ENCODE data around the gene C11orf97.
"Not testable (repeated sequence)": the region's sequence is repeated elsewhere in the genome, so short reads cannot be mapped to it uniquely, and the experiment has no call there.

C11orf97 gene, protein sequence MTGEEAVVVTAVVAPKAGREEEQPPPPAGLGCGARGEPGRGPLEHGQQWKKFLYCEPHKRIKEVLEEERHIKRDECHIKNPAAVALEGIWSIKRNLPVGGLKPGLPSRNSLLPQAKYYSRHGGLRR

GRCh38 chr11:94511932-94512781 lies at the start of gene C11orf97:
C11orf97 (plus strand) TSS chr11:94512461; CDS start chr11:94512529, 68 bp downstream.
- peak; percentile 70 to 71 for ATAC-seq

DNA sequence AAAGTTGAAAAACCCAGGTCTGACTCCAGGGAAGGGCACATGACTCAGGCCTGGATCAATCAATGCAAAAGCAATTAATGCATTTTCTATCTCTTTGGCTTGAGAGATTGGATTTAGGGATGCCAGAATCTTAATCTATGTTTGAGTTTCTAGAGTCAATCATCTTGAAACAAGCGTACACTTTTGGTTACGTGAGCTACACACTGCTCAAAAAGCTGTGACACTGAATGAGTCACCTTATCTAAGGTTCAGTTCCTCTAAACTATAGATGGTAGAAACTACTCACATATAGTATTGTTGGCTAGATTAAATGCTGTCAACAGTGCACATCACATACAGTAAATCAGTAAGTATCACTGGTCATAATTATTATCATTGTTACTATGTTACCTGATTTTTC lies 42.8 kb upstream of the C11orf97 start:
- ATAC-seq = peak; percentile 70 to 84

DNA sequence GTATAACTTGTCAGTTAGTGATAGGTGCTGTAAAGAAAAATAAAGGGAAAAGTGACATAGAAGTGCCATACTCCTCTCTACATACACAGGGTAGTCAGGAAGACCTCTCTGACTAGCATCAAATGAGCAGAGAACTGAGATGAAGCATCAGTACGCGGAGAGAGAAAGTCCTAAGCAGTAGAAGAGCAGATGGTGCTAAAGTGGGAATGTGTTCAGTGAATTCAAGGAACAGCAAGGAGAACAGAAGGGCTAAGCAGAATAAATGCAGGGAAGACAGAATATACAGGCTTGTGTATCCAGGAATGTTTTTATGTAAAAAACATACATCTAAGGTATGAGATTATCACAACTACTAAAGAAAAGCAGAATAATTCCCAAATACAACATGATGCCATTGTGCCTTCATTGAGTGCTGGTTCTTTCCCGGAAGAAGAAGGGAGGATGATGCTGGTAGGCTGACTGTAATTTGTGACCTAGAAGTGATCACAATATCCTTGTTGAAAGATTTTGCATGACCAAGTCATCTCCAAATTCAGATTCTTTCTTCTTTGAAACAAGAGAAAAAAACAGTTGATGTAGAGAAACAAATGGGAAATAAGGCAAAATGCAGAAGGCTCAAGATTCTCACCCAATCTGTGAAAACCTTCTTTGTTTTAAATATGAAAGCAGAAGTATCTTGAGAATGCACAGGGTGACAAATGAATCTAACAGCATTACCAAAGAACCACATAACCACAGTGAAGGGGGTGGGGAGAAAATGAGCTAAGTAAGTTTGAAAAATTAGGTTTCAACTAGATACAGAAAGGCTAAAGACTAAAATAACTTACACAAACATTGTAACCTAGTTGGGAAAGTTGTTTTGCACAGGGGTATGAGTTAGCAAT lies 39.1 kb upstream of the C11orf97 start:
- peak; percentile 48 to 60 for ATAC-seq

DNA sequence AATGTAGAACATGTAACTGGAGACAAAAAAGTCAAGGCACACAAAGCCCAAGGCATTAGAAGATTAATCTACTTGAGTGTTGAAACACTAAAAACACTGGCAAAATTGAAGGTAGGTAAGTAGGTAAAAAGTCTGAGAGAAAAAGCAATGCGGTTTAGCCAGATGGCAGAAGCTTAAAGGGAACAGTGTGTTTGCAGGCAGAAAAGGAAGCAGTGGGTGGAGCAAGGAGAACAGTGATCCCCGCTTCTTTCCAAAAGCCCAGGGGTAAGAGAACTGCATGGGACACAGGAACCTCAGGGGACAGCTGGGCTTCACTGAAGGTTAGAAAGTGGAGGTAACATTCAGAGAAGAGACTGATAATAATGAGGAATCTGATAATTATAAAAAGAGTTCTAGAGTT lies 34.6 kb upstream of the C11orf97 start:
- ATAC-seq = no peak

DNA sequence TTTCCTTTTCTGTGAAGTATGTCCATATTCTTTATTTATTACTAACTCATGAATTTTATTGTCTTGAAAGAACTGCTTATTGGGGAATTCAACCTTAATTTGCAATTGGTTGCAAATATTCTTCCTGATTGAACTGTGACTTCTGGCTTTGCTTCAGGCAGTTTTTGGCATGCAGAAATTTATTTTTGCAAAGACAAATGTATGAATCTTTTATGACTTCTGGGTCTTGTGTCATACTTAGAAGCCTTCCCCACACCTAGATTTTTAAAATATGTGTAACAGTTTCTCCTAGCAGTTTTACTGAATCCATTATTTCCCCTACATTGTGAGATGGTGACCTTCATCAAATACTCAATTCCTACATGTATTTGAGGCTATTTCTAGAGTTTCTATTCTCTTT lies 30.9 kb upstream of the C11orf97 start:
- ATAC-seq = no peak

DNA sequence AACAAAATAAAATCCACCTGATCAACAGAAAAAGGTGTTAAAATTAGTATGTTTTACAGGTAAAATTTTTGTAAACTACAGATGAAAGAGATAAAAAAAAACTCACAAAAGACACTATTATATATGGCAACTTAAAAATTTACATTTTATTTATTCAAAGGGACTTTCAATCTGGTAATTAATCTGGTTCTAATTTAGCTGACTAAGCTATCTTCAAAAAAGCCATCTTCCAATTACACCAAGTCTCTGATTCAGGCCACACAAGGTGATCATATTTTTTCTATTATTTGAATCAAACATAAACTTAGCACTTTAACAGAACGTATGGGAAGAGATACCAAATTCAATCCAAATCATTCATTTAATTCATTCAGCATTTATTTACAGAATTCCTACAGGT lies 26.2 kb upstream of the C11orf97 start:
- ATAC-seq = no peak

GRCh38 chr11:94493281-94494125 lies 18.8 kb upstream of the C11orf97 start, which contains the start of the genes ANKRD49 and MRE11:
ANKRD49 (plus strand) TSS chr11:94493984; CDS start chr11:94496694, 2,710 bp downstream.
MRE11 (minus strand) TSS chr11:94493844; CDS start chr11:94492801, 1,043 bp downstream.
- peak; percentile 99 to 100 for ATAC-seq

DNA sequence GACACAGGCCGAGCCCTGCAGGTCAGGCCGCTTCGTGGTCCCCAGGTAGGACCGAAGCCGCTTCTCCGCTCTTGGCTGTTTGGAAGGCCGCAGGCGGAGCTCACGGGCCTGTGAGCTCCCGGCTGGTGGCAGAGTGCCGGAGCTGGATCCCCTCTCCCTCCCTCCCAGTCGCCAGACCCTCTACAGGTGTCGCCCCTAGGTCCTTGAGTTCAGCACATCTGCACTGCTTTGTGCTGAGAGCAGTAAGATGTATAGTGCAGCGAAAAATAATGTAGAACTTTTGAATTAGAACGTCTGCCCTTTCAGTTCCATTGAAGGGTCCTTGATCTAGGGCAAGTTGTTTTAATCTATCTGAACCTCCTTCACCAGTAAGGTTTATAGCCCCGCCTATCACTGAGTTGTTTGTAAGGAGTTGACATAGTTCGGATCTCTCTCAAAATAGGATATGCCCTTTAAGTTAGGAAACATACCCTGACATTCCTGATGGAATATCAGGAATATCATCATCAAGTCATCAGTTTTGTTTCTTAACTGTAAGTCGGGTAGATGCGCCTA lies 18.1 kb upstream of the C11orf97 start:
- ATAC-seq = peak; percentile 60 to 63

GRCh38 chr11:94500181-94500580 lies 12.1 kb upstream of the C11orf97 start:
- ATAC-seq = no peak

GRCh38 chr11:94501522-94501921 lies 10.7 kb upstream of the C11orf97 start:
- no peak for ATAC-seq

DNA sequence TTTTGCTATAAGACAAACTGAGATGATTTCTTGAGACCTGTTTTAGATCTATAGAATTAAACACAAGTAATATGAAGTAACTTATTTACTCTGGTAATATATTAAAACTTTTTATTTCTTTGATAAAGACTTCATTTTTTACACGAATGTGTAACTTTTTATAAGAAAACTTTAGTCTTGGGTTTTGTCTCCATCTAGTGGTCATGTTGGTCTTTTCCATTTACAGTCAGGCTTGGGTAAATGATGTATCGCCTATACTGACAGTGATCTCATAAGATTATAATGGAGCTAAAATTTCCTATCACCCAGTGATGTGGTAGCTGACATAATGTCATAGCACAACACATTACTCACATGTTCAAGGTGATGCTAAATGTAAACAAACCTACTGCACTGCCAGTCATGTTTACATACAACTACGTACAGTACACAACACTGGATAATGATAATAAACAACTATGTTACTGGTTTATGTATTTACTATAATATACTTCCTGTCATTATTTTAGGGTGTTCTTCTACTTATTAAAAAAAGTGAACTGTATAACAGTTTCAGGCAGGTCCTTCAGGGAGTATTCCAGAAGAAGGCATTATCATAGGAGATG lies 7.5 kb upstream of the C11orf97 start:
- peak; percentile 43 to 67 for ATAC-seq

DNA sequence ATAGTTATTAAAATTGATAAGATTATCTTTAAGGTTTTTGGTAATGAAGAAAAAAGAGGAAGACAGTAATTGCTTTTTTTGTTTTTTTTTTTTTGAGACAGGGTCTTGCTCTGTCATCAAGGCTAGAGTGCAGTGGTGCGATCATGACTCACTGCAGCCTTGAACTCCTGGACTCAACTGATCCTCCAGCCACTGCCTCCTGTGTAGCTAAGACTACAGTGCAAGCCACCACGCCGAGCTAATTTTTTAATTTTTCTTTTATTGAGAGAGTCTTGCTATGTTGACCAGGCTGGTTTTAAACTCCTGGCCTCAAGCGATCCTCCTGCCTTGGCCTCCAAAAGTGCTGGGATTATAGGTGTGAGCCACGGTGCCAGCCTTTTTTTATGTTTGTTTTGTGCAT lies 5.7 kb upstream of the C11orf97 start:
- not testable (repeated sequence) for ATAC-seq

GRCh38 chr11:94507485-94507884 lies 4.8 kb upstream of the C11orf97 start:
- no peak for ATAC-seq

- ATAC-seq = no peak
Measured at GRCh38 chr11:94513091-94513490, 830 bp downstream of the C11orf97 start.

DNA sequence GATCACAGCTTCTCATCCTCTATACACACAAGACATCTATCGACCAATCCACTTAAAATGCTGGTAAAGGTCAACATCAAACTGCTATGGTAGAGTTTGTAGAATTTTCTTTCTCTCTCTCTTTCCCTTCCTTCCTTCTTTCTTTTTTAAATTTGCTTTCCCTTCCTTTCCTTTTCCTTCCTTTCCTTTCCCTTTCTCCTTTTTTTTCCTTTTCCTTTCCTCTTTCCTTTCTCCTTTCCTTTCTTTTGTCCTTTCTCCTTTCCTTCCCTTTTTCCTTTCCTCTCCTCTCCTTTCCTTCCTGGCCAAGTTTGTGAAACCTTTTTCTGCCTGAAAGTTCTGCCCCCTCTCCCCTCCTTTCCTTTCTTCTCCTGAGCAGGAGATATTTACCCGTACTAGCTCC lies 3.1 kb downstream of the C11orf97 start:
- no peak for ATAC-seq

DNA sequence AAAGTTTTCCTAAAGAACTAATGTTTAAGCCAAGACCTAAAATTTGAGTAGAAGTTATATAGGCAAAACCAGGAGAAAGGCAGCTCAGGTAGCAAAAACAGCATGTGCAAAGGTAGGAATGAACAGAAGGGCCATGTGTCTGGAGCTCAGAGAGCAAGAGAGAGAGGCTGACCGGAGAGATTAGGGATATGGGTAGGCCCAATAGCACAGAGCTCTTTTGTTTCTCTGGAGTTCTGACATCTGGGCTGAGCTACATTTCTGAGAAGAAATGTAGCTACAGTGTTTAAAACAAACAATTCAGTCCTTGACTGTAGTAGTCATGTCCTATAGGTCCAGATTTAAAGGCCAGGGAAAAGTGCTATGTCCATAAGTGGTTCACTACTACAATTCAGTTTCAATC lies 4.5 kb downstream of the C11orf97 start:
- no peak for ATAC-seq

DNA sequence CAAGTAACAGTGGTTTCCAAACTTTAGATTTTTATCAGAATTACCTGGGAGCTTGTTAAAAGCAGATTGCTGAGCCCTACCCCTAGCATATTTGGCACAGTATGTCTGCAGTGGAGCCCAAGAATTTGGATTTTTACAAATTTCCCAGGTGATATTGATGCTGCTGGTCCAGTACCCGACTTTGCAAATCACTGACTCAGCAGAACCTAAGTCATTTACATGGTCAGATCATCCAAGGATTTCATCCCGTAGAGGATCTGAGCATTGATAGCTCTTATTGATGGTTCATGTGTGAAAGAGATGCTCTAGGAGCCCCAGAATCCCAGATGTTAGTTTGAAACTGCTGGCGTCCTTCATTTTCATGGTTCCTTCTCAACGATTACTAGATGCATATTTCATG lies 6.0 kb downstream of the C11orf97 start:
- ATAC-seq = no peak

DNA sequence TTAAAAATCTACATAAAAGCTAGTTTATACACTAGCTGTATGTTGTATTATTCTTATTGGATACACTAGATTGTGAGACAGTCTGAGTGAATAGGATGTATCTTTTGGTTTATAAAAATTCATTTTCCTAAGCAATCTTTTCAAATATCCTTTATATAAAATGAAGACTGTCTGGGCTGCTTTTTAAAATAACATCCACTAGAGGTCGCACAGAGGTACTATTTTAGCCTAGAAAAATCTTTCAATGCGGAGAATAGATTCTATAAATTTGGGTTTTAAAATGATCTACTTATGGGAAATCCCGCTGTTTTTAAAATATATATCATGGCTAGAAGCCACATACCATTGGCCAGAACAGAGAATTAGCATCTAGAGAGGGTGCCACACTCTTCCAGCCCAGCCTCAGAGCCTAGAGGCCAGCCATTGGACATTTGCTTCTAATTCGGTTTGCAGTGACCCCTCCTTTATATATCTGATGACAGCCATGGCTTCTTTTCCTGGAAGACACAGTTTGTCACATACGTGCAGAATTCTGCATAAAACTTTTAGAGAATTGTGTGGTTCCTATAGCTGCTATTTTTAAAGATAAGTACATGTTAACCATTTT lies 7.3 kb downstream of the C11orf97 start:
- no peak for ATAC-seq

DNA sequence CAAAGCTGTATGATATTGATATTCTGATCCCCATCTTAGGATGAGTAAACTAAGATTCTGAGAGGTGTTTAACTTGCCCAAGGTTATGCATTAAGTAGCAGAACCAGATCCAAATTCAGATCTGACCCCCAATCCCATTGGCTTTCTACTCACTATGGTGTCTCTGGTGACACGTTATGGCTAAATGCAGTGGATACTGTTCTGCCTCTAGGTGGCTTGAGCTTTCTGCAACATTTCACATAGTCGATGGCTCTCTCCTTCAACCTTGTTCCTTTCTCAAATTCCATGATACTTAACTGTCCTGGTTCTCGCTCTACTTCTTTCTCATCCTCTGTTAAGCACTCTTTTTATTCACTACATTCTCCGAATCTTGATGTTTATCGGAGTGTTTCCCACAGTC lies 9.4 kb downstream of the C11orf97 start:
- ATAC-seq = no peak

DNA sequence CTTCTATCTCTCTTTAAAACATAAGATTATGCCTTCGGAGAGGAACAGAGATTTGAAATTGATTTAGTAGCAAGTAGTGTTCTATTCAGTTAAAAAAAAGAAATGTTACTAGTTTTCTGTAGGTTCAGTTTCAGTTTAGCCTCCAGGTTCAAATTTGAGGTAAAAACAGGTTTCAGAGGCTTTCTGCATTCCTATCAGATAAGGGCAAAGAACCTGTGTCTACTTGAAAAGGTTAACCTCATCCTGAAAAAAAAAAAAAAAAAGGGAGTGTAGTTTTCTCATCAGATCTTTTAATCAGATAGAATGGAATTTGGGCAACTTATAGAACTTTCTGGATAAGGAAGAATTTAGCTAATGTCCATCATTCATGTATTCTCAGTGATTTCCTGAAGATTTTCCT lies 12.1 kb downstream of the C11orf97 start:
- ATAC-seq = no peak

Data from activated CD4-positive, CD25-positive, alpha-beta regulatory T cell treated with anti-CD3 and anti-CD28 coated beads, Interleukin-2, amount 50 U/mL, for 24 hours (primary cell).